CD14-positive monocyte (primary cell): ENCODE measurements around the gene VAV2. TPM values are rescaled to one million over a fixed set of nuclear protein-coding genes. Genes with fewer than 3 reads are reported as not detected.

Experiments
- DNase-seq, 3 donors: peaks; one replicate each; pipeline ENCODE4 v3.0.0-alpha.2; 2011 to 2022
- H2AFZ ChIP-seq: 2 replicates; pipeline ENCODE4 v1.6.0; 2012; ENCODE audit warnings: mild to moderate bottlenecking, low read depth, low read length, inconsistent platforms; ENCODE audit not compliant: insufficient read depth, poor library complexity, severe bottlenecking
- H3K27ac ChIP-seq, 2 donors: 1 replicate in 1 of 2; 2 replicates in 1 of 2; pipeline ENCODE4 v1.5.1; 2012 to 2013; ENCODE audit warnings: low read length in 2 of 2, control low read depth in 1 of 2, inconsistent platforms in 1 of 2, low read depth in 1 of 2, mild to moderate bottlenecking in 1 of 2
- H3K27me3 ChIP-seq, 2 donors: one replicate each; pipeline versions ENCODE4 v1.6.0 to v1.6.1; 2011 to 2013; ENCODE audit warnings: low read length in 2 of 2; ENCODE audit not compliant: control insufficient read depth in 2 of 2, insufficient read depth in 2 of 2
- H3K36me3 ChIP-seq, 2 donors: replicated peaks in 1 of 2; 1 replicate in 1 of 2; 2 replicates in 1 of 2; pipeline versions ENCODE4 v1.5.1 to v1.6.1; 2012 to 2013; ENCODE audit warnings: low read length in 2 of 2, control low read depth in 1 of 2, inconsistent platforms in 1 of 2, mild to moderate bottlenecking in 1 of 2; ENCODE audit not compliant: insufficient read depth in 2 of 2, control insufficient read depth in 1 of 2
- H3K4me1 ChIP-seq, 2 donors: 1 replicate in 1 of 2; 2 replicates in 1 of 2; pipeline versions ENCODE4 v1.5.1 to v1.6.1; 2012 to 2013; ENCODE audit warnings: low read length in 2 of 2, control low read depth in 1 of 2, inconsistent platforms in 1 of 2, mild to moderate bottlenecking in 1 of 2, moderate library complexity in 1 of 2; ENCODE audit not compliant: insufficient read depth in 2 of 2, control insufficient read depth in 1 of 2
- H3K4me2 ChIP-seq: replicated peaks from 2 replicates; pipeline ENCODE3; 2012; ENCODE audit warnings: low read length, moderate library complexity, mild to moderate bottlenecking; ENCODE audit not compliant: poor library complexity, severe bottlenecking; ENCODE audit errors: extremely low read depth
- H3K4me3 ChIP-seq, 3 experiments: fragments of 200-600 bp in 1 of 3; sonication (generic) in 1 of 3; replicated peaks in 1 of 3; 1 replicate in 2 of 3; 2 replicates in 1 of 3; pipeline ENCODE4 v1.5.1; 2011 to 2013; ENCODE audit warnings: low read length in 3 of 3, mild to moderate bottlenecking in 3 of 3, control low read depth in 2 of 3, low read depth in 2 of 3, inconsistent platforms in 1 of 3, moderate library complexity in 1 of 3
- H3K79me2 ChIP-seq: 2 replicates; pipeline ENCODE4 v1.6.0; 2012; ENCODE audit warnings: mild to moderate bottlenecking, control low read depth, inconsistent platforms, low read length, moderate library complexity; ENCODE audit not compliant: insufficient read depth
- H3K9ac ChIP-seq: 2 replicates; pipeline ENCODE4 v1.6.0; 2017; ENCODE audit warnings: low read length, mild to moderate bottlenecking; ENCODE audit not compliant: insufficient read depth, poor library complexity, severe bottlenecking
- H3K9me3 ChIP-seq, 2 donors: replicated peaks in 1 of 2; 1 replicate in 1 of 2; 2 replicates in 1 of 2; pipeline versions ENCODE4 v1.5.1 to v1.6.1; 2012 to 2013; ENCODE audit warnings: low read length in 2 of 2, control low read depth in 1 of 2; ENCODE audit not compliant: control insufficient read depth in 1 of 2, insufficient read depth in 1 of 2
- H4K20me1 ChIP-seq: 2 replicates; pipeline ENCODE4 v1.6.0; 2012; ENCODE audit warnings: mild to moderate bottlenecking, low read length, control low read depth, moderate library complexity; ENCODE audit not compliant: insufficient read depth
- H3K27ac Mint-ChIP-seq, 7 donors: one replicate each; pipeline ENCODE4 v1.8.0; 2020; ENCODE audit warnings: mild to moderate bottlenecking in 7 of 7, mixed read lengths in 7 of 7, moderate library complexity in 6 of 7, inconsistent platforms in 2 of 7
- H3K27me3 Mint-ChIP-seq, 3 donors: one replicate each; pipeline ENCODE4 v1.8.0; 2021 to 2022; ENCODE audit warnings: low read depth in 3 of 3, mild to moderate bottlenecking in 3 of 3, mixed read lengths in 3 of 3, moderate library complexity in 3 of 3, inconsistent platforms in 1 of 3
- H3K36me3 Mint-ChIP-seq, 2 donors: one replicate each; pipeline ENCODE4 v1.8.0; 2020; ENCODE audit warnings: mixed read lengths in 2 of 2, inconsistent platforms in 1 of 2, mild to moderate bottlenecking in 1 of 2
- H3K4me1 Mint-ChIP-seq: one replicate; pipeline ENCODE4 v1.8.0; 2020; ENCODE audit warnings: mild to moderate bottlenecking, mixed read lengths
- H3K4me3 Mint-ChIP-seq, 2 donors: one replicate each; pipeline ENCODE4 v1.8.0; 2020; ENCODE audit warnings: mild to moderate bottlenecking in 2 of 2, mixed read lengths in 2 of 2, moderate library complexity in 1 of 2
- H3K9me3 Mint-ChIP-seq, 7 donors: one replicate each; pipeline ENCODE4 v1.8.0; 2020 to 2022; ENCODE audit warnings: mixed read lengths in 7 of 7, mild to moderate bottlenecking in 6 of 7, moderate library complexity in 6 of 7, inconsistent platforms in 2 of 7
- WGBS: methylation state at CpG from one replicate; pipeline ENCODE4 v1.1.5; 2013; ENCODE audit warnings: missing lambda C conversion rate; ENCODE audit not compliant: insufficient coverage; 5-methylcytosine and 5-hydroxymethylcytosine counted together
- intact Hi-C, 2 donors: fragments of 100-400 bp; cut with micrococcal nuclease; formaldehyde crosslinking; loops; one replicate each; pipeline versions ENCODE4 v1.15.0 to v1.15.1; 2023
- polyA plus RNA-seq, 3 donors: library from polyadenylated mRNA; depleted of rRNA in 1 of 3; unstranded in 2 of 3; stranded (reverse) in 1 of 3; fragments of 300-500 nt in 2 of 3; fragments of >200 nt in 1 of 3; fragmentation: Illumina TruSeq in 2 of 3; gene quantifications; 1 replicate in 2 of 3; 2 replicates in 1 of 3; pipeline ENCODE4 v1.2.3, GENCODE V29; 2012 to 2021
- TF ChIP-seq, protein P1 (sequence below): fragments of 200-600 bp; IDR thresholded peaks from one replicate; pipeline ENCODE4 v1.8.0; 2022; ENCODE audit warnings: antibody characterized with exemption, mild to moderate bottlenecking

VAV2 gene
- polyA plus RNA-seq, 3 donors, result 2.3 to 13.6 (median 2.3) TPM

- no peaks in the 10 kb centered on the region for H4K20me1 ChIP-seq
- intact Hi-C loops, result no loop called here
- no peaks in the 10 kb centered on the region for H3K79me2 ChIP-seq
- TF ChIP-seq, protein P1, sequence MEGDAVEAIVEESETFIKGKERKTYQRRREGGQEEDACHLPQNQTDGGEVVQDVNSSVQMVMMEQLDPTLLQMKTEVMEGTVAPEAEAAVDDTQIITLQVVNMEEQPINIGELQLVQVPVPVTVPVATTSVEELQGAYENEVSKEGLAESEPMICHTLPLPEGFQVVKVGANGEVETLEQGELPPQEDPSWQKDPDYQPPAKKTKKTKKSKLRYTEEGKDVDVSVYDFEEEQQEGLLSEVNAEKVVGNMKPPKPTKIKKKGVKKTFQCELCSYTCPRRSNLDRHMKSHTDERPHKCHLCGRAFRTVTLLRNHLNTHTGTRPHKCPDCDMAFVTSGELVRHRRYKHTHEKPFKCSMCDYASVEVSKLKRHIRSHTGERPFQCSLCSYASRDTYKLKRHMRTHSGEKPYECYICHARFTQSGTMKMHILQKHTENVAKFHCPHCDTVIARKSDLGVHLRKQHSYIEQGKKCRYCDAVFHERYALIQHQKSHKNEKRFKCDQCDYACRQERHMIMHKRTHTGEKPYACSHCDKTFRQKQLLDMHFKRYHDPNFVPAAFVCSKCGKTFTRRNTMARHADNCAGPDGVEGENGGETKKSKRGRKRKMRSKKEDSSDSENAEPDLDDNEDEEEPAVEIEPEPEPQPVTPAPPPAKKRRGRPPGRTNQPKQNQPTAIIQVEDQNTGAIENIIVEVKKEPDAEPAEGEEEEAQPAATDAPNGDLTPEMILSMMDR, result no peak
- Mint-ChIP-seq H3K4me1 (no peaks in the 10 kb centered on the region), H3K4me3 (no peak overlapping the region), H3K36me3 (no peaks in the 10 kb centered on the region), H3K27me3 (peaks cover 2 to 6% (median 4%) of the 10 kb centered on the region in 3 donors), H3K9me3 (no peaks in the 10 kb centered on the region), H3K27ac (no peak overlapping the region)
- no peaks in the 10 kb centered on the region for H3K4me1 ChIP-seq
- DNase-seq, result no peak
- no peaks in the 10 kb centered on the region for H3K27me3 ChIP-seq
- H3K4me2 ChIP-seq, result no peak overlapping the region
- H2AFZ ChIP-seq, result no peak overlapping the region
- H3K9ac ChIP-seq, result no peak overlapping the region
- no peak overlapping the region for H3K4me3 ChIP-seq
- WGBS, result 95% methylated on average over 19 of the region's 19 CpGs
- no peaks in the 10 kb centered on the region for H3K36me3 ChIP-seq
- no peak overlapping the region for H3K27ac ChIP-seq
- no peaks in the 10 kb centered on the region for H3K9me3 ChIP-seq
These were observed 262.4 kb downstream of the VAV2 start for GRCh38 chr9:133729617-133730281.

- H3K9me3 Mint-ChIP-seq, result no peaks in the 10 kb centered on the region
- DNase-seq, result no peak
- no peaks in the 10 kb centered on the region for H3K36me3 Mint-ChIP-seq
- Histone ChIP-seq H3K36me3 (no peaks in the 10 kb centered on the region), H3K27ac (no peak overlapping the region), H3K27me3 (no peaks in the 10 kb centered on the region), H3K4me1 (no peaks in the 10 kb centered on the region), H2AFZ (no peak overlapping the region), H3K79me2 (no peaks in the 10 kb centered on the region), H3K4me3 (no peak overlapping the region), H3K9ac (no peak overlapping the region), H3K4me2 (no peak overlapping the region), H4K20me1 (no peaks in the 10 kb centered on the region), H3K9me3 (no peaks in the 10 kb centered on the region)
- no peak overlapping the region for H3K4me3 Mint-ChIP-seq
- TF ChIP-seq, protein P1, result no peak
- WGBS, result 78% methylated on average over 10 of the region's 10 CpGs
- intact Hi-C loops, result no loop called here
- no peaks in the 10 kb centered on the region for H3K4me1 Mint-ChIP-seq
- H3K27me3 Mint-ChIP-seq, result peaks cover 2 to 6% (median 2%) of the 10 kb centered on the region in 3 donors
- H3K27ac Mint-ChIP-seq, result no peak overlapping the region
These were observed 263.1 kb downstream of the VAV2 start for GRCh38 chr9:133728856-133729616.
